Umbilical cord (tissue), 2 donors: Measurements from ENCODE around the gene MKX. TPM values are rescaled to one million over a fixed set of nuclear protein-coding genes. Genes with fewer than 3 reads are reported as not detected.

ENCODE experiments used
- DNase-seq: peaks from one replicate; pipeline ENCODE4 v3.0.0-alpha.2; 2015; ENCODE audit warnings: low spot score
- total RNA-seq: library from RNA; depleted of rRNA; stranded (reverse); fragments of >200 nt; gene quantifications from one replicate; pipeline ENCODE4 v1.2.3, GENCODE V29; 2014; ENCODE audit warnings: low replicate concordance; ENCODE audit not compliant: insufficient read depth

Gene MKX
- total RNA-seq, 1 donor from 2014 or later: 10.1 TPM

DNA sequence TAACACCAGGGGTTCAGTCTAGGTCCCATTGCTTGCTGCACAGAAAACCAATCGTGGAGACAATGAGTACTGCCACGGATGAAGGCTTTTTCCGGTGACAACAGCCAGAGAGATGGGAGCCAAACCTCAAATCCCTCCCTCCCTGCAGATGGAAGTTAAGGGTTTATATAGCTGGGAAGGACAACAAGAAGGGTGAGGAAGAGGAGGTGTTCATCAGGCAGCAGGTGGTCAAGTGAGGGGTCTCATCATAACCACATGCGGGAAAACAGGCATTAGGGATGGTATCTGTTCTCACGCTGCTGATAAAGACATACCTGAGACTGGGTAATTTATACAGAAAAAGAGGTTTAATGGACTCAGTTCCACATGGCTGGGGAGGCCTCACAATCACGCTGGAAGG lies 91.3 kb downstream of the MKX start:
- DNase-seq: no peak

DNA sequence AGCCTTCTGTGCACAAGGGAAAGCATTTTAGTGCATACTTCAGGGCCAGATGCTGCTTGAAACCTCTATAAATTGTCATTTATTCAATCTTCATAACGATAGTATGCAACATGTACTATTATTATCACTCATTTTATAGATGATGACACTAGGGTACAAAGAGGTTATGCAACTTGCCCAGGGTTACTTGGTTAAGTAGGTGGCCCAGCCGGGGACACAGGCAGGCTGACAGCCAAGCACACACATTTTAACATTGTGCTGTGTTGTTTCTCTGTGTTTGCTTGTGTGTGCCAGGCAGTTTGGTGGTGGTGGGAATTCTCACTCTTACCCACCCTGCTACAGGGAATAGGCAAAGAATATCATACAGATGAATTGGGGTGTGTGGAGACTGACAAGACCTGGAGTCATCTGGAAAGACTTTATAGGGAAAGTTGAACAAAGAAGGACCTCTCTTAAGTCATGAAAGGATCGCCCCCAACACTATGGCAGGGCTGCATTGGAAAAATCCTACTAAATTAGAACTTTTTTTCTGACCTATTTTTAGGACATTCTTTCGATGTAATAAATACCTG lies 98.9 kb downstream of the MKX start:
- no peak for DNase-seq

DNA sequence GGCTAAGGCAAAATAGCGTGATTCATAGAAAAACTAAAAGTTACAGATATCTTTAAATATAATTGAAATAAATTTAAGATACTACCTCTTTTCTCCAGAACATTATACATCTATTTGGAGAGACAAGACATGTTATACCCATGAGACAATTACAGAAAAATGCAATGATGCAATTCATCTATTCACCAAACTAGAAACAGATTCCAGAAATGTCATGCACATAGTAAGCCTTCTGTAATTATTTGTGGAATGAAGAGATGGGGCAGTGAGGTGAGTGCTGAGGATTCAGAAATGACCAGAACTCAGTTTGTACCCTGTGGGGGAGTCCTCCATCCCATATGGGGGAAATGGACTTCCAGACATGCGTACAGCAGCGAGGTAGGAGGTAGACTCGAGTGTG lies 99.4 kb downstream of the MKX start:
- peak; percentile 20 for DNase-seq

DNA sequence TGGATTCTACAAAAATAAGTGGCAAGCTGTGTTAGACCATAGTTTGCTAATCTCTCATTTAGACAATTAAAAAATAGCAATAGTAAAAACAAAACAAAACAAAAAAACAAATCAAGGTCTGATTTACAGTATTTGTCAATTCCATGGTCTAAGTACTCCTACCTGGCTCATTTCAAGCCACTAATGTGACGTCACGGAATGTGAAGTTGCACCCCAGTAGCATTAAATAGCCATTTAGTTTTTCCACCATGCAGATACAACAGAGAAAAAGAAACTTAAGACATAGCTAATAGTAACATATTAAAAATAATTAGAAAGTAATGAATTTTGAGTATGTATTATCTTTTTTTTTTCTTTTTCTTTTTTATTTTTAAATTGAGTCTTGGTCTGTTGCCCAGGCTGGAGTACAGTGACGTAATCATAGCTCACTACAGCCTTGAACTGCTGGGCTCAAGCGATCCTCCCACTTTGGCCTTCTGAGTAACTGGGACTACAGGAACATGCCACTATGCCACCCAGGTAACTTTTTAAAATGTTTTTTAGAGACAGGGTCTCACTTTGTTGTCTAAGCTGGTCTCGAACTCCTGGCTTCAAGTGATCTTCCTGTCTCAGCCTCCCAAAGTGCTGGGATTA lies 101.2 kb downstream of the MKX start:
- no peak for DNase-seq

DNA sequence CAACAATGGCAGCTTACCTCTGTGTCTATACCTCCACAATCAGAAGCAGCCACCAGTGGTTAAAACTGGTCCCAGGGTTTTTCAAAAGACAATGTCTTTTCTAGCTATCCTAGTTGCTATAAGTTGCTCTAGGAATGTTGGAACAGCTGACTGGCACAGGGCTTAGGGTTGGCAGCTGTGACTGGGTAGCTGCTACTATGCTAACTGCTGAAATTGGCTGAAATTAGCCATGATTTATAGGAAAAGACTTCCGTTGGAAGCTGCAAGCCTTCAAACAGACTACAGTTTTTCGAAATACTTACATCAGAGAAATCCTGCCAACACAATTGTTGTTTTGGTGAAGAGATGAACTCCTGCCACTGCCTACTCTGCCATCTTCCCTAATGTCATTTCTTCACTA lies 102.3 kb downstream of the MKX start:
- no peak for DNase-seq

DNA sequence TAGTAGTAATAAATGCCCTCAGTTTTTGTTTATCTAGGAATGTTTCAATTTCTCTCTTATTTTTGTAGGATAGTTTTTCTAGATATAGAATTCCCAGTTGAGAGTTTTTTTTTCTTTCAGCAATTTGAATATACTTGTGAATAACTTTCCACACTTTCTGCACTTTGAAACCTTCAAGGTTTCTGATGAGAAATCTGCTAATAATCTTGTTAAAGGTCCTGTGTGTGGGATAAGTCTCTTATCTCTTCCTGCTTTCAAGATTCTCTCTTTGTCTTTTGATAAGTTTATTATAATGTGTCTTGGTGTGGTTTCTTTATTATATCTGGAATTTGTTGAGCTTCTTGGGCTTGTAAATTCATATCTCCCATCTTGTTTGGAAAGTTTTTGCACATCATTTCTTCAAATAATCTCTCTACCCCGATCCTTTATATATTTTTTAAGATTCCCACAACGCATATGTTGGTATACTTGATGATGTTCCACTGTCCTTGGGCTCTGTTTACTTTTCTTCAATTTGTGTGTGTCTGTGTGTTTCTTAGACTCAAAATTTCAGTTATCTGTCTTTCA lies 103.5 kb downstream of the MKX start:
- DNase-seq: no peak

DNA sequence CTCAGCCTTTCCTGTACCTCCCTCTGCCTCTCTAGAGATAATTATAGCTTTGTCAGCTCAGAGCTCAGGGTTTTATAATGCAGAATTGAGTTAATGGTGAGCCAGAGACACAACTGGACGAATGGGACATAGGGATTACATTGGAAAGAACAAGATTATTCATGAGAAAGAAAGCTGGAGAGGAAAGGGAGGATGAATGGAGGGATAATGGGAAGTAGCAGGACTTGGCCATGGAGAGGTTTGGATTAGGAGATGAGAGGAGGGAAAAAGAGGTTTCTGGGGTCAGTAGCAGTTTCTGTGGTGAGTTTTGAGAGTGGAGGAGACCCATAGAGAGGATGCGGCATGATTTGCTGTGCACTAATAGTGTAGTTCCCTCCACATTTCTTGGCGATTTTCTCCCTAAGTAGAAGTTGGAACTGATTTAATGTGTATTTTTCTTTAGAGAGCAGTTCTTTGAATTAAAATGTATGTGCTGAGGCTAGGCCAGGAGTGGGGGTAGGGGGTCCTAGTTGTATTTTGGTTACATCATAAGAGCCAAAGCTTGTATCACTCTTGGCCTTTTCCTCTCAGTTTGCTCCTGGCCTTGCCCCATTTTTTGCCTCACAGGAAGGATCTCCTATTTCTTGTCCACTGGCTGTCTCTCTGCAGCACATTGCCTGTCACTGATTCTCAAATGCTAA lies 107.4 kb downstream of the MKX start:
- DNase-seq: no peak

DNA sequence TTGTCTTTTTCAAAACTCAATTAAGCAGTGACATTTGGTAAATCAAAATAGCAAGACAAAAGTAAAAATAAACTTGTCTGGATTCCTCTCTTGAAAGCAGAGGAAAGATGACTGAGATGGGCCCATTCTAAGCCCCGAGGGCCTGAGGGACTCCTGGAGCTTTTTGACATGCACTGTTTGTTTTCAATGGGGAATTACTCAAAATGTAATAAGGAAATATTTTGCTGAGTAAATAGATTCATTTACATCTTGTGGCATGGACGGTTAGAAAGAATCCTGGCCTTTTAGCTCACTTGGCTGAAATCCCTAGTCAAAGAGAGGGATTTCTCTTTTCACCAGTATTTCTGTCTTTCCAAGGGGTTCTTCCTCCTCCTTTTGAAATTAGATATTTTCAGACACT lies 108.0 kb downstream of the MKX start:
- peak; percentile 10 for DNase-seq

DNA sequence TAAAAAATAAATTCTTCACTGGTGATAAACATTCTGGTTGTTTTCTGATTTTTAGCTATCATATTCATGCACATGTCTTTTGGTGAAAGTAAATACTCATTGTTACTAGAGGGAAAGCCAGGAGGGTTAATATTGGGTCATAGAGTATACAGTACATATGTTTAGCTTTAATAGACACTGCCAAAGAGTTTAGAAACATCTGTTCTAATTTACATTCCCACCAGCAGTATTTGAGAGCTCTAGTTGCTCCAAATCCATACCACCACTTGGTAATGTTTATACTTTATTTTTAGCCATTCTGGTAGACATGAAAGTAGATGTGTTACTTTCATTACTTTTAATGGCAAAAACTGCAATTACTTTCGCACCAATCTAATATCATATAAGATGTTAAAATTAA lies 108.8 kb downstream of the MKX start:
- no peak for DNase-seq

DNA sequence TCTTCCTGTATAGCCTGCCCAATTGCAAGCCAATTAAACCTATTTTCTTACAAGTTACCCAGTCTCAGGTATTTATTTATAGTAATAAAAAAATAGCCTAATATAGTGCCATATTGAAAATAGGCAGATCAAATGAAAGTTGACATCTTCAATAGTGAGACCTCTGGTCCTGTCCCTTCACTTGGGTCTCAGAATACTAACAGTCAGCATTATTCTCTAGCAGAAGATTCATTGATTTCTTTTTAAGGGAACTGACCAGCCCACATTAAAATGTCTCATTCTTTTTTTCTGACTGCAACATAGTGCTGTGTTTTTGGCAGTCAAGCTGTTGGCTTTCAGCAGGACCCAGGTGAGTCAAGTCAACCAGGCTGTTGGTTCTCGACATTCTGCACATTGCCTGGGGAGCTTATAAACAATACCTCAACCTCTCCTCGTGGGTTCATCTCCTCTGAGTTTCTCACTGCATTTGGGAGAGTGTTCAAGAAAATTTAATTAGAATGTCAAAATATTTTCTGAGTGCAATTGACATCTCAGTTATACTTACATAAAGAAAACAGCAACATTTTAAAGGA lies 109.8 kb downstream of the MKX start:
- DNase-seq: no peak

DNA sequence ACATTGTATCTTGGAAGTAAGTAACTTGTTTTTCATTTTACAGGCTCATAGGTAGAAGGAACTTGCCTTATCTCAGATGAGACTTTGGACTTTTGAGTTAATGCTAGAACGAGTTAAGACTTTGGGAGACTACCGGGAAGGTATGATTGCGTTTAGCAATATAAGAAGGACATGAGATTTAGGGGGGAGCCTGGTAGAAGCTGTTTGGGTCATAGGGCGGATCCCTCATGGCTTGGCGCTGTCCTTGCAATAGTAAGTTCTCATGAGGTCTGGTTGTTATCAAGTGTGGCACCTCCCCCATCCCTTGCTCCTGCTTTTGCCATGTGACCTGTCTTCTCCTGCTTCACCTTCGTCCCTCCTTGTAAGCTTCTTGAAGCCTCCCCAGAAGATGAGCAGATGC lies 110.3 kb downstream of the MKX start:
- no peak for DNase-seq

DNA sequence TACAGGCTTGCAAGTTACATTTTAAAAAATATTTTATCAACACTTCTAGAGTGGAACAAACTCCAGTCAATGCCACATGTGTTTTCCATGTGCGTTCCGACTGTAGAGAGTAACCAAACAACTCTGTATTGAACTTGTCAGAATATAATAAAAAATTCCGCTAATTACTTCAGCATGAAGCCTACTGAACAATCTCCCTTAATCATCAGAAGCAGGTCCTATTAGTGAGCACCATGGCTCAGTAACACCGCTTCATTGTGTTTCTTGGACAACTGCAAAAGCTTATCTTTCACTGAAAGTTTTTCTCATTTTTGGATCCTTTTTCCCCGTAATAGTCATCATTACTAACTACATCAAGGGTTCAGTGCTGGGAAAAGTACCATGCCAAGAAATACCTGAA lies 117.0 kb downstream of the MKX start:
- no peak for DNase-seq

DNA sequence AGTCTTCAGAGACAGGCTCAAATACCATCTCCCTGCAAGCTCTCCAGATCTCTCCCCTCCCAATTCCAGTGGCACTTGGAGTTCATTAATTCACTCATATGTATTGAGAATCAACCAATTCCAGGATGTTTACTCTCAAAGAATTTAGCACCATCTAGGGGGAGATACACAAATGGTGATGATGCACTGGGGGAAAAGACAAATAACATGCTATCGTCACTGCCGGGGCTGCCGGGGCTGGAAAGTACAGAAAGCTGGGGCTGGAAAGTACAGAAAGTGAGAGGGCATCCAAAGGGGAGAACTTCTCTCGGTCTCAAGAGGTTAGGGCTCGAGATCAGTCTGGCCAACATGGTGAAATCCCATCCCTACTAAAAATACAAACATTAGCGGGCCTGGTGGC lies 118.7 kb downstream of the MKX start:
- no peak for DNase-seq

DNA sequence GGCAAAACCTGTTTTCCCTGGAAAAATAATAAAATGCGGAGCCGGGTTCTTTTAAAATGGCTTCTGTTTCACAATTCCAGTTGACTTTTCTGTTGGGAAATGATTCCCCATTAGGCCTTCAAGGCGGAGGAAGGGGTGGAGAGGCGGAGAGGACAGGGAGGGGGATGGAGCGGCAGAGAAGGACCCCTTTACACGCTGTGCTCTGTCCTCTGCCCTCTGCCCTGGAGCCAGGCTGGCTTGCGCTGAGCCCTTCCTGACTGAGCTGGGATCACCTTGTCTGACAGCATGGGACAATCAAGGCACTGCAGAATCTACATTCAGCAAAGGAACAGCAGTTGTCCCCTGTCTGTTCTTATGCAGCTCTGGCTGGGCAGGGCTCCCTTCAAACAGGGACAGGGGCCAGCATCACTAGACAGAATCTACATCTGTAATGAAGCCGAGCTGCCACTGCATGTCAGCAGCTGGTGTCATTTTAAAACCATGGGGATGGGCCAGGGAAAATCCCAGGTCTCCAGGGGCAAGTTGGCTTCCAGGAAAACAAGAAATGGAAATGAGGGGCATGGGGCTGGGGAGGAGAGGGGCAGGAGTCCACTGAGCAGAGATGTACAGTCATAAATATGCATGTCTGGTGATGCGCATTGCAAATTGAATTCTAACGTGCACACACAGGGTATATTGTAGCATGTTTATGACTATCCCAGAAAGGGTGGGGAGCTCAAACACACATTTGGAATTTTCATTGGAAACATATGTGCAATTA lies 120.0 kb downstream of the MKX start:
- no peak for DNase-seq

DNA sequence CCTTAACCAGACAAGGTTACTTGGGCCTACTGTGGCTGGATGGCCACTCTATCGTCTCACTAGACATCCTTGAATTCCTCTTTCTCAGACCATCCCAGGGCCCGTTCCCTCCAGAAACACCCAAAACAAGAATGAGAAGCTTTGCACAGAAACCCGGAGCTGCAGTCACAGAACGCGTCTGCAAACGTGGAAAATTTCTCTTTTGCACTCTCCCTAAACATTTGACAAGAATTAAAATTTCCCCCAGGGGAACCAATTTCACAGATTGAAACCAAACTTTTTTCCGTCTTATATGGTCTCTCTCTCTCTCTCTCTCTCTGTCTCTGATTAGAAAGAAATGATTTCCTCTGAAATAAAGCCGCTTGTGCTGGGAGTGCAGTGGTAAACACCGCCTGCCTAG lies 120.7 kb downstream of the MKX start:
- no peak for DNase-seq

Other genes with a start within 250 kb of the MKX start
- 77.3 TPM for gene RAB18, start 241.5 kb downstream of the MKX start, total RNA-seq